MCF 10A (cell line): ENCODE measurements around the gene AGBL2. TPM values are rescaled to one million over a fixed set of nuclear protein-coding genes. Genes with fewer than 3 reads are reported as not detected.
A peak's percentile ranks its signal among the peaks of the same experiment; 100 is the strongest.
"Not testable (repeated sequence)": the region's sequence is repeated elsewhere in the genome, so short reads cannot be mapped to it uniquely, and the experiment has no call there.

ENCODE experiments used
- BruUV-seq: library from RNA; stranded (reverse); fragments of 400-500 nt; replicated peaks from 2 replicates; lab custom pipeline; 2021; lab: Mats Ljungman, UMichigan
- CTCF ChIA-PET: fragments of 300-600 bp; sonication (Branson Sonifier 250); formaldehyde crosslinking; extraction: SDS; loops from one replicate; lab custom pipeline; 2021; ENCODE audit warnings: antibody characterized with exemption, inconsistent platforms; lab: Yijun Ruan, JAX
- POLR2A ChIA-PET: fragments of 300-600, 350-650 bp; sonication (Branson Sonifier 250); formaldehyde crosslinking; extraction: SDS; loops from one replicate; lab custom pipeline; 2020; ENCODE audit warnings: antibody characterized with exemption, inconsistent platforms; lab: Yijun Ruan, JAX
- DNase-seq: peaks from one replicate; pipeline ENCODE4 v3.0.0-alpha.2; 2018; ENCODE audit not compliant: unreplicated experiment
- H3K27ac Mint-ChIP-seq: one replicate; pipeline ENCODE4 v1.8.0; 2022; ENCODE audit warnings: mild to moderate bottlenecking, low read depth, mixed read lengths; ENCODE audit not compliant: unreplicated experiment
- H3K27me3 Mint-ChIP-seq: one replicate; pipeline ENCODE4 v1.8.0; 2022; ENCODE audit warnings: mixed read lengths; ENCODE audit not compliant: insufficient read depth, unreplicated experiment
- H3K36me3 Mint-ChIP-seq: one replicate; pipeline ENCODE4 v1.8.0; 2022; ENCODE audit warnings: mild to moderate bottlenecking, moderate library complexity, mixed read lengths; ENCODE audit not compliant: insufficient read depth, unreplicated experiment
- H3K4me1 Mint-ChIP-seq: one replicate; pipeline ENCODE4 v1.8.0; 2022; ENCODE audit warnings: mixed read lengths; ENCODE audit not compliant: insufficient read depth, unreplicated experiment
- H3K4me3 Mint-ChIP-seq: one replicate; pipeline ENCODE4 v1.8.0; 2022; ENCODE audit warnings: mild to moderate bottlenecking, moderate library complexity, mixed read lengths; ENCODE audit not compliant: unreplicated experiment
- H3K9me3 Mint-ChIP-seq: one replicate; pipeline ENCODE4 v1.8.0; 2022; ENCODE audit warnings: mixed read lengths; ENCODE audit not compliant: unreplicated experiment
- CTCF ChIP-seq: fragments of 200-600 bp; IDR thresholded peaks from one replicate; pipeline ENCODE4 v1.8.0; 2022; ENCODE audit warnings: antibody characterized with exemption, mild to moderate bottlenecking; ENCODE audit not compliant: unreplicated experiment
- intact Hi-C: fragments of 100-400 bp; cut with micrococcal nuclease; formaldehyde crosslinking; loops from 2 replicates; pipeline ENCODE4 v1.14.1; 2022
- total RNA-seq: library from RNA; stranded (reverse); gene quantifications from 2 replicates; pipeline ENCODE4 v1.2.3, GENCODE V29; 2022

AGBL2 gene
- total RNA-seq, 1 experiment from 2014 or later, result 1.2 TPM

GRCh38 chr11:47737817-47738216 lies 22.6 kb upstream of the AGBL2 start:
- DNase-seq, H3K9me3 Mint-ChIP-seq, H3K27ac Mint-ChIP-seq, H3K27me3 Mint-ChIP-seq, intact Hi-C loops, CTCF ChIA-PET, BruUV-seq, H3K4me3 Mint-ChIP-seq, H3K4me1 Mint-ChIP-seq: not testable (repeated sequence)
- peaks cover 100% of the 10 kb centered on the region for H3K36me3 Mint-ChIP-seq
- POLR2A ChIA-PET, result interaction anchor here (0.7 to 1.0 kb wide), 2 partner anchors 10 to 131 kb away, joined by 3 read pairs; no protein-coding TSS in a partner anchor

- H3K4me3 Mint-ChIP-seq, result no peak overlapping the region
- DNase-seq, result no peak
- H3K36me3 Mint-ChIP-seq, result peaks cover 100% of the 10 kb centered on the region
- no peak overlapping the region for H3K27ac Mint-ChIP-seq
- ChIA-PET CTCF (interaction anchor here (0.6 to 0.8 kb wide), 2 partner anchors 14 to 121 kb away, joined by 4 read pairs; no protein-coding TSS in a partner anchor), POLR2A (interaction anchor here (0.7 kb wide), 1 partner anchor 25 kb away, joined by 4 read pairs; no protein-coding TSS in a partner anchor)
- BruUV-seq, result no TSS peak
- TF ChIP-seq CTCF, result no peak
- no peaks in the 10 kb centered on the region for H3K27me3 Mint-ChIP-seq
- no peaks in the 10 kb centered on the region for H3K9me3 Mint-ChIP-seq
- H3K4me1 Mint-ChIP-seq, result no peaks in the 10 kb centered on the region
- intact Hi-C loops, result no loop called here
Measured at GRCh38 chr11:47732271-47732670, 17.1 kb upstream of the AGBL2 start.

- Mint-ChIP-seq H3K27me3 (no peaks in the 10 kb centered on the region), H3K4me1 (no peaks in the 10 kb centered on the region), H3K27ac (no peak overlapping the region), H3K4me3 (no peak overlapping the region), H3K9me3 (no peaks in the 10 kb centered on the region), H3K36me3 (peaks cover 100% of the 10 kb centered on the region)
- ChIA-PET POLR2A (interaction anchor here (0.7 to 1.6 kb wide), 2 partner anchors 8 to 24 kb away, joined by 4 to 5 read pairs; no protein-coding TSS in a partner anchor), CTCF (interaction anchor here (0.6 kb wide), 1 partner anchor 14 kb away, joined by 4 read pairs; no protein-coding TSS in a partner anchor)
- no peak for TF ChIP-seq CTCF
- TSS peak; percentile 3 for BruUV-seq
- no peak for DNase-seq
- intact Hi-C loops, result no loop called here
Measured at GRCh38 chr11:47731475-47731874, 16.3 kb upstream of the AGBL2 start.

GRCh38 chr11:47726878-47727514 lies 11.8 kb upstream of the AGBL2 start:
- H3K9me3 Mint-ChIP-seq, result no peaks in the 10 kb centered on the region
- intact Hi-C loops, result no loop called here
- no TSS peak for BruUV-seq
- no peaks in the 10 kb centered on the region for H3K27me3 Mint-ChIP-seq
- TF ChIP-seq CTCF, result no peak
- H3K27ac Mint-ChIP-seq, result no peak overlapping the region
- ChIA-PET CTCF (interaction anchor here (0.7 to 1.2 kb wide), 3 partner anchors 11 to 22 kb away, joined by 3 read pairs; no protein-coding TSS in a partner anchor), POLR2A (no interaction called here)
- no peak overlapping the region for H3K4me3 Mint-ChIP-seq
- H3K36me3 Mint-ChIP-seq, result peaks cover 100% of the 10 kb centered on the region
- peaks cover 8% of the 10 kb centered on the region for H3K4me1 Mint-ChIP-seq
- no peak for DNase-seq
